GM12875 (cell line): ENCODE results near the gene LEF1.
A peak's percentile ranks its signal among the peaks of the same experiment; 100 is the strongest.

ENCODE experiments used
- H3K4me3 ChIP-seq: one replicate; pipeline ENCODE4 v1.5.1; 2011; ENCODE audit warnings: low read depth, low read length, control low read depth
- TF ChIP-seq, protein P1 (sequence below): IDR thresholded peaks from 2 replicates; pipeline ENCODE4 v1.5.1; 2011; ENCODE audit warnings: low read depth, mild to moderate bottlenecking, control low read depth, inconsistent platforms, low read length, moderate library complexity, borderline replicate concordance; ENCODE audit not compliant: insufficient read depth

LEF1 gene

DNA sequence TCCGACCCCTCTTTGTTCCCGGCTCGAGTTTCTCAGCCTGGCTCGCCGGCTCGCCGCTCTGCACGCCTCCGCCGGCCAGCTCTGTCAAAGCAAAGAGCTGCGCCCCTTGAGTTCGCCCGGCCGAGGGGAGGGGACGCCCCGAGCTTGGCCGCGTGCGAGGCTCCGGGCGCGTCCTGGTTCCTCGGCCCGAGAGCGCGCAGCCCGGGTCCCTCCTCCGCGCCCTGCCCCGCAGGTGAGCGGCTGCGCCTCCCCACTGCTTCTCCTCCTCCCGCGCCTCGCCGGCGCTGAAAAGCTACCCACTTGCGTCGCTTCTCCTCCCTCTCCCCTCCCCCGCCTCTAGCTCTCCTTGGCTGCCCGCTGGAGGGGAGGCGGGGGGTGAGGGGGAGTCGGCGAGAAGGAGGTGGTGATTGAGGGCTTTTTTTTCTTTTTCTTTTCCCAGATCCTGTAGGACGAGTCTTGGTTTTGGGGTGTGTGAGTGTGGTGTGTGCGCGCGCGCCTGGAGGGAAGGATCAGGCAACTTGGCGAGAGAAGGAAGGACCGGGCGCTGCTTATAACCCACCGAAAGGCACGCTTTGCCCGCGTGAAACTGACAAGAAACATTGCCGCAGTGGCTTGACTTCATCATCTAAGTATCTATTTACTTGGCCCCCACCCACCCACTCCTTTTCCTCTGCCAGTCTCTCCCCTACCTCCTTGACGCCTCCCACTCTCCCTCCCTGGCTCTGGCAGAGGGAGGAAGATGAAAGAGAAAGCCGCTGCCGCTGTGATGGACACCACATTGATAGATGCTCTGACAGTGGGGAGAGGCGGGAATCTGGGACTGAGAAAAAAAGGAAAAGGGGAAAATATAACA, at the start of gene LEF1:
LEF1 (minus strand) TSS at position 262 of the 853 bp plus-strand sequence. CDS start 1,165 bp downstream, outside the sequence.
- TF ChIP-seq, protein P1, sequence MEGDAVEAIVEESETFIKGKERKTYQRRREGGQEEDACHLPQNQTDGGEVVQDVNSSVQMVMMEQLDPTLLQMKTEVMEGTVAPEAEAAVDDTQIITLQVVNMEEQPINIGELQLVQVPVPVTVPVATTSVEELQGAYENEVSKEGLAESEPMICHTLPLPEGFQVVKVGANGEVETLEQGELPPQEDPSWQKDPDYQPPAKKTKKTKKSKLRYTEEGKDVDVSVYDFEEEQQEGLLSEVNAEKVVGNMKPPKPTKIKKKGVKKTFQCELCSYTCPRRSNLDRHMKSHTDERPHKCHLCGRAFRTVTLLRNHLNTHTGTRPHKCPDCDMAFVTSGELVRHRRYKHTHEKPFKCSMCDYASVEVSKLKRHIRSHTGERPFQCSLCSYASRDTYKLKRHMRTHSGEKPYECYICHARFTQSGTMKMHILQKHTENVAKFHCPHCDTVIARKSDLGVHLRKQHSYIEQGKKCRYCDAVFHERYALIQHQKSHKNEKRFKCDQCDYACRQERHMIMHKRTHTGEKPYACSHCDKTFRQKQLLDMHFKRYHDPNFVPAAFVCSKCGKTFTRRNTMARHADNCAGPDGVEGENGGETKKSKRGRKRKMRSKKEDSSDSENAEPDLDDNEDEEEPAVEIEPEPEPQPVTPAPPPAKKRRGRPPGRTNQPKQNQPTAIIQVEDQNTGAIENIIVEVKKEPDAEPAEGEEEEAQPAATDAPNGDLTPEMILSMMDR = no peak

DNA sequence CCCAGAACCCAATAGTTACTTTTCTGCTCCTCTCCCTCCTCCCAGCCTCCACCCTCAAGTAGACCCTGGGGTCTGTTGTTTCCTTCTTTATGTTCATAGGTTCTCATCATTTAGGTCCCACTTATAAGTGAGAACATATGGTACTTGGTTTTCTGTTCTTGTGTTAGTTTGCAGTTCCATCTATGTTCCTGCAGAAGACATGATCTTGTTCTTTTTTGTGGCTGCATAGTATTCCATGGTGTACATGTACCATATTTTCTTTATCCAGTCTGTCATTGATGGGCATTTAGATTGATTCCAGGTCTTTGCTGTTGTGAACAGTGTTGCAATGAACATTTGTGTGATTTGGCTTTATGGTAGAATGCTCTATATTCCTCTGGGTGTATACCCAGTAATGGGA, 47.8 kb upstream of the LEF1 start:
- TF ChIP-seq, protein P1 = no peak
- H3K4me3 ChIP-seq = no peak overlapping the region

More for the DNA sequence above, at the start of gene LEF1:
- H3K4me3 ChIP-seq = peak within 1 kb of the TSS; percentile 59

GRCh38 chr4:108215055-108215454, 46.3 kb upstream of the LEF1 start:
- no peak overlapping the region for H3K4me3 ChIP-seq
- TF ChIP-seq, protein P1 = no peak

- H3K4me3 ChIP-seq = no peak overlapping the region
- TF ChIP-seq, protein P1 = no peak
Observed at GRCh38 chr4:108213723-108214122, 45.0 kb upstream of the LEF1 start.

DNA sequence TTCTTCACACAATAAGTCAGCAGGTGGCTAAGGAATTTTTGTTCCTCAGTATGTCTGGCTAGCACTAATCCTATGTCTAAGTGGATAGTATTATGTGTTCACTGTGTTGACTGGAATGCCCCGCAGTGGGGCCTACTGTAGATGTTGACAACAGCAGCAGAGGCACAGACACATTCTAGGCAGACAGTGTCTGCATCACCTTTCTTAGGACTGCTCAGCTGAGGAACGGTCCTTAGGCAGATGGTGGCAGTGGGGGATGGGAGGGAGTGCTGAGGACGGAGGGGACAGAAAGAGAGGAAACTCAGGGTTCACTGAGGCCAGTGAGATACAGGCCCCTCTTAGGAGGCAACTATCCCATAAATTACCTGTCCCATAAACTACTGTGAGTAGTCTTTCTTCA, 44.6 kb upstream of the LEF1 start:
- TF ChIP-seq, protein P1 = no peak
- H3K4me3 ChIP-seq = no peak overlapping the region

- TF ChIP-seq, protein P1 = no peak
- H3K4me3 ChIP-seq = no peak overlapping the region
Observed at GRCh38 chr4:108210989-108211835, 42.5 kb upstream of the LEF1 start.

GRCh38 chr4:108209489-108209888, 40.8 kb upstream of the LEF1 start:
- no peak overlapping the region for H3K4me3 ChIP-seq
- TF ChIP-seq, protein P1 = no peak
